Cardiac septum (tissue), 1 donor: ENCODE results near the gene CUEDC1. TPM values are rescaled to one million over a fixed set of nuclear protein-coding genes. Genes with fewer than 3 reads are reported as not detected.
"Not testable (repeated sequence)": the region's sequence is repeated elsewhere in the genome, so short reads cannot be mapped to it uniquely, and the experiment has no call there.

Source experiments
- DNase-seq: peaks from one replicate; pipeline ENCODE4 v3.0.0-alpha.2; 2020; ENCODE audit warnings: low spot score
- intact Hi-C: fragments of 100-400 bp; cut with DNase I; formaldehyde crosslinking; loops from one replicate; pipeline ENCODE4 v1.14.0; 2022
- total RNA-seq: library from RNA; stranded (reverse); fragmentation: NEBNext Ultra II Directional; extraction: Animal tissue kit (Norgen Biotek cat#: 25700); gene quantifications from one replicate; pipeline ENCODE4 v1.2.1, GENCODE V29; 2021
- donor health status: DM: no; HTN: no; CAD: no.

CUEDC1 gene
- total RNA-seq, 1 donor from 2014 or later: 46.6 TPM

DNA sequence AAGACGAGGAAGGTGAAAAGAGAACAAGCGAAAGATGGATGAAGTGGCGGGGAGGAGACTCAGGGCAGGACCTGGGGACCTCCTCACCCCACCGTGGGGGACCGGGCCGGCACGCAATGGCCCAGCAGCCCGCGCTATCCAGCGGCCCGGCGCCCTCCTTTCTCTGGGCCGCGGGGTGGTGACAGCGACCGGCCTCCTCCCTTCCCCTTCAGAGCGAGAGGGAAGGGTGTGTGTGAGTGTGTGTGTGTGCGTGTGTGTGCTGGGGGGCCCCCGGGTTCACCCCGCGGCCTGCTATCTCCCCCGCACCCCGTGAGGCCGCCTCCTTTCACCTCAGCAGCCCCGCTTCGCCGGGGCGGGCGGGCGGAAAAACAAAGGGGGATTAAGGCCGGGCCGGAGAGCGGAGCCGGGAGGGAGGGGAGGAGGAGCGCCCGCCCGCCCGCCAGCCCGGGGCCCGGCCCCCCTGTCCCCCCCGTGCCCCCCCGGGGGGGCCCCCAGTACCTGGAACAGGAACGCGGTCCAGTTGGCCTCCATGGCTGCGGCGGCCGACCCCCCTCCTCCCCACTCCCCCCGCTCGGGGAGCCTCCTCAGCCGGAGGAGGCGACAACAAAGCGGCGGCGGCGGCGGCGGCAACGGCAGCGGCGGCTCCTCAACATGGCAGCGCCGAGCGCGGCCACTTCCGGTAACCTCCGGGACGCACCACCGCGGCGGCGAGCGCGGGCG lies 32.5 kb upstream of the CUEDC1 start, which contains the start of gene VEZF1:
Gene VEZF1, minus strand, starts transcription at position 674 of the 720 bp plus-strand sequence. Its CDS starts 143 bp downstream, at position 531.
- intact Hi-C loops: loop anchor here (1.0 to 2.0 kb wide), 3 partner anchors 33 to 137 kb away; partner anchors contain the start of genes CUEDC1 and MRPS23
- DNase-seq: peak; percentile 89

DNA sequence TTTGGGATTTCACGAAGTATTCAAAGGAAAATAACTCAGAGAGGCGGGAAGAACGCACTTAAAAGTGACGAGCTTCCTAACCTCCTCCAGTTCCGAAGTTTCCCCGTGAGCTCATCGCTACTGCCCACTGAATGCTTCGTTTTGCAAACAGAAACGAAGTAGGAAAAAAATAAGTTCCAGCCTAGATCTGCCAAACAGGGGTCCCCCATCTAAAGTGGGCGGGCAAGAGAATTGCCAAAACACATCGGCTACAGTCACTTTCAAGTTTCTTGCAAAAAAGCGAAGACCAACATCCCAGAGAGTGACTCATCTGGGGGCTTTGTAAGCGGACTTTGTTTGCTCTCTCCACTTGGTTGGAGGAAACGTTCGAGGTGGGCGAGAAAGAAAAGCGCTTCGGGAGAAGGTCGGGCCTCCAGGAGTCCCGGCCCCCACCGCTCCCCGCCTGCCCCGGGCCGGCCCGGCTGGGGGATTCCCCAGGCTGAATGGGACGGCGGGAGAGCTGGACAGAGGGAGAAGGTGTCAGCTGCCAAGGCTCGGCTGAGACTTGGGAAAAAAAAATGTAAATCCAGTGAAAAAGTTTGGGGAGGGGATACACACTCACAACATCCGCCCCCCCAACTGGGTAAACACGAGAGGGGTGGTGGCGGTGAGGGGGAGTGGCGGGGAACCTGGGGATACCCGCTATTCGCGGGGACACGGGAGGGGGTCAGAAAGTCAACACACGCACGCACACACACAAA lies 31.8 kb upstream of the CUEDC1 start:
- no peak for DNase-seq
- intact Hi-C loops: no loop called here

DNA sequence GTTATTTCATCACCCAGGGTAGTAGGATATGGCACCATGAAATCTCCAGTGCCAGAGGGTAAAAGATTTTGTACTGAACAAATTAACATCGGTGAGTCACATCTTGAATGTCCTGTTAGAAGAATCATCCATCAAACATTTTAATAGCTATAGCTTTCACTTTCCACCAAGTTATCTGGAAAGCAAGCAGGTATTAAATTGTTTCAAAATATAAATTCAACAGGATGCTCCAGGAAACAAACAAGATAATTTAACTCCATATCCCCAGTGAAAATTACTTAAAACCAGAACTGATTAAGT lies 30.4 kb upstream of the CUEDC1 start:
- intact Hi-C loops: no loop called here
- DNase-seq: no peak

DNA sequence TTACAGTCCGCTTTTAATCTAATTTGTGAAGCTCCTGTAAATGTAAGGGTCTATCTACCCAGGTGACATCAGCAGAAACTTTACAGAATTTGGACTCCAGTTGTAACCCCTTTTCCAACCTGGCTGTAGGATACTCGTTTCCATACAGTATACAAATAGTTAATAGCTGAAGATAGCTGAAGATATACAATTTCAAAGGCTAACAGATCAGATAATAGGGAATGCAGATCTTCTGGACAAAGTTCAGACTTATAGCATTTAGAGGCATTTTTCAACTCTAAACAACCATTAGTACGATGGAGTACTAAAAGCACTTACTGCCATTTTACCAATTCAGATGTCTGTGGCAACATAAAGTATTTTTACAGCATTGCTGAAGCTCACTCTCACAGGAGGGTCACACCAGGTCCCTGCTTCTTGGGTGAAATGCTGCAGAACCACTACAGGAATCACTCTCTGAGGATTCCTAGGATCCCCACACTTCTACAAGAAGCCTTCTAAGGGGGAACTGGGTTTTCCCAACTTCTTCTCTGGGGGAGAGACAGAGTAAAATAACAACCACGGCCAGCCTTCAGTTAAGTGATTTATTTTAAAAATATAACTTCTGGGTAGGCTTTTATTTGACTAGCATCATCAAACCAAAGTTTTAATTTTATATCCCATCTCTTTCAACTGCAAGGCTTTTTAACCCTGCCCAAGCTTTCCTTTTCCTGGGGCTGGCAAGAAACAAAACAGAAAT lies 29.9 kb upstream of the CUEDC1 start:
- intact Hi-C loops: no loop called here
- DNase-seq: no peak

DNA sequence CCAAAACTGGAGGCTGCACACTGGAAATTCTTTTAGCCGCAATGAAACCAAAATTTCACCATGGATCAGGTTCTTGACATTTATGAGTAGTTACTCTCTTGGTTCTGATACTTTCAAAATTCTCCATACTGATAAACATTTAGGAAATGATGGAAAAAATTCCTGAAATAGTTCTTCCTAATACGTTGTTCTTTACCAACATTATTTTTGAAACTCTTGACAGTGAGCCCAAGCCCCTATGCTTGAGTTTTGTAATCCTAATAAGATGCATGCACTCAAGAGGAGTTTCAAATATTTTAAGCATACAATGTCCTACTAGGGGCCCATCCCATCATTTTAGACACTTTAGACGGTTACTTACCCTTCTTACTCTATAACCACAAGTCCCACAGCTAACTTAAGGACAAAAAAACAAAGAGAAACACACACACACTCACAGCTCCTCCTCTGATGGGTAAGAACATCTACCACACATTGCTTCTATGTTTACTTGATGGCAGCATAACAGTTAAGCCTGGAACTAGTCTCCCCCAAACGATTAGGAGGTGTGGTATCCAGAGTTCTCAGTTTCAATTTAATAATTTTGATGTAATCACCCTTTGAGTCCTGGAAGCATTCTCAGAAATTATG lies 29.2 kb upstream of the CUEDC1 start:
- intact Hi-C loops: no loop called here

DNA sequence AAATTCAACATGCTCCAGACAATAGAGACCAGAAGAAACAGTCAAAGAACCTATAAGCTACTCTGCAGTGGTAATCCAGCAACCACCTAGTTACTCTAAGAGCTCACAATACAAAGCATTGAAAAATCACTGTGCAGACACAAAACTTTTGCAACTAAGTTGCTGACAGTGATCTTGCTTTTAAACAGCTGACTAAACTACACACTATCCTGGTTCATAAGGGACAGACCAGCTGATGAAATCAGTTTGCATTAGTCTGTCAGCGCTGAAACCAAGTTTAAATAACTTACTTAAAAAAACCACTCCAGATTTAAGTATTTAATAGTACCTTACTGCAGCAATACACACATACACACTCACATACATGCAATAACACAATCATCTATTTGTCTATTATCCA lies 28.2 kb upstream of the CUEDC1 start:
- no peak for DNase-seq
- intact Hi-C loops: no loop called here

More for the DNA sequence above, 29.2 kb upstream of the CUEDC1 start:
- no peak for DNase-seq

DNA sequence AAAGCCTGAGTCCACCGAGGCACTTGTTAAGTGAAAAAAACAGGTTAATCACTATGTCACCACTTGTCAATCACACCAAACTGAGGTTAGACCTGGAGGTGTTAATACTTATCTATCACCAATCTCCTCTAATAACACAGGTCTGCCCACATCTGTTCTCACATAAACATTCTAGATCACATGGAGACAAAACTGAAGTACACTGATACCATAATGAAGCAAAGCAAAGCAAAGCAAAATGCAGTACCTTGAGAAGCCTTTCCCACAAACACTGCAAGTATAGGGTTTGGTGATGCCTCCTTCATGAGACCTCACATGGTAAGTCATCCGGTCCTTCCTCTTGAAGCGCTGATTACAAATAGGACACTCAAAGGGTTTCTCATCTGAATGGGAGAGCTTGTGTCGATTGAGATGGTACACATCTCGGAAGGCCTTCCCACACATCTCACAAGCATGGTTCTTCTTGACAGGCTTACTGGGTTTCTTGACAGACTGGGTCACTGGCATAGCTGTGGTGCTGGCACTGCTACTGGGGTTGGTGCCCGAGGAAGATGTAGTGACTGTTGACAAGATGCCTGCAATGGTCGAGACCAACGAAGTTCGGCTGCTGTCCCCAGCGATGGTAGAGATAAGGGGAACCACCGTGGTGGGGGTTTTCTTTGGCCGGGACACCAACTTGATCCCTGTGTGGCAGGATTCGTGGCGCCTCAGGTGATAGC lies 27.4 kb upstream of the CUEDC1 start:
- intact Hi-C loops: no loop called here
- no peak for DNase-seq

DNA sequence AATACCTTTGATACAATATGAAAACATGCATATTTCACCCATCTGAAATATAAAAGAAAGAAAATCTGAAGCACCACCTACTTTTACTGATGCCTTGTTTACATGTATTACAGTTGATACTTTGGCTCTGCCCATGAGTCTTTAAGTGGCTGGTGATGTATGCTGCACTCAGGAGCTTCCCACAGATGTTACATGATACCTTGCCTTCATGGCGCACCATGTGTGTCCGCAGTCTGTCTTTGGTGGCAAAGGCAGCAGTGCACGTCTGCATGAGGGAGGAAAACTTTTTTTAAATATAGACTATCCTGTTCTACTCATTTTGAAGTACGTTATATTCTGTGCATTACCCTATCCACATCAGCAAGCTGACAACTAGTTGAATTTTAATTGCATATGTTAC lies 25.3 kb upstream of the CUEDC1 start:
- intact Hi-C loops: no loop called here
- DNase-seq: no peak

DNA sequence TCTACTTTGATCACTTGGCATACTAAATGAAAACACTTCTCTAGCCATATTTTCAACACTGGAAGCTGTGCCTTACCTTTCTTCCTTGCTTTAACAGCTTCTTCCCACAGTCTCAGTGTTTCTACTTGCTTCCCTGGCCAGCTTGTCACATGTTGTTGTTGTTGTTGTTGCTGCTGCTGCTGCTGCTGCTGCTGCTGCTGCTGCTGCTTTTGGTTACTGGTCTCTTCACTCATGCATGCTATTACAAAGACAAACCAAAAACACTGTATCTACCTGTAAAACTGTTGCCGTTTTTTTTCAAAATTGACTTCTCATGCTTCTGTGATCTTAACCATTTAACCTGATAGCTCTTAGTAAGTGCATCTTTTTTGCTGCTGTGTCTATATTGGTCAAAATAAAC lies 23.9 kb upstream of the CUEDC1 start:
- intact Hi-C loops: no loop called here
- DNase-seq: no peak

DNA sequence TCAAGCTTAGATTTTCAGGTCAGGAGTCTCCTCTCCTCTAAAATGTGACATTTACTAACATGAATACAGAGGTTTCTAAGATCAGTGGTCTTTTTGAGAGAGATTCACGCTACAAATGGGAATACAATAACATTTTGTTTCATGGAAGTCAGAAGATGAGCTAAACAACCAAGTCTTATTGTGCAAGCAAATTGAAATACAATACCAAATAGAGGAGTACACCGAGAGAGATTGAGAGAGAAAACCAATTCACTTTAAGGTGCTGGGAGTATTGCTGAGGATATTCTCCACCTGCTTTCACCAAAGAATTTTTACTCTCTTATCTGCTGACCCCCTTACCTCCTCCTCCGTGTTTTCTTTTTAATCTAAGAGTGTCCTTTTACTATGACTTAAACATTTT lies 21.4 kb upstream of the CUEDC1 start:
- intact Hi-C loops: no loop called here
- no peak for DNase-seq

DNA sequence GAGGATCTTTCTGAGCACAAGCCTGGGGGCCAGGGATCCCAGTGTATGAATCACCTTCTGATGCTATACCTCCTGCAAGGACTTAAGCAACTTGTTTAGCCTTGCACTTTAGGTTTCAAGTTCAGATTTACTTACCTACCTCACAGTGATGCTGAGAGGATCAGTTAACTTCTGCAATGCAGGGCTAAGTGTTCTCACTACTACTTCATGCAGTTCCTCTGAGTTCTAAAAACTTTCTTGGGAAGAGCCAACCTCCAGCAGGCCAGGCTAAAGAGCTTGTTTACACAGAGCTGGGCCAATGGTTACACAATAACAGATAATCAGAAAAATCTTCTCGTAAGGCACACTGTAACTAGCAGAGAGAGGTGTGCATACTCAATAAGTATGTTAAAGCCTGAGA lies 19.8 kb upstream of the CUEDC1 start:
- intact Hi-C loops: no loop called here
- DNase-seq: no peak

DNA sequence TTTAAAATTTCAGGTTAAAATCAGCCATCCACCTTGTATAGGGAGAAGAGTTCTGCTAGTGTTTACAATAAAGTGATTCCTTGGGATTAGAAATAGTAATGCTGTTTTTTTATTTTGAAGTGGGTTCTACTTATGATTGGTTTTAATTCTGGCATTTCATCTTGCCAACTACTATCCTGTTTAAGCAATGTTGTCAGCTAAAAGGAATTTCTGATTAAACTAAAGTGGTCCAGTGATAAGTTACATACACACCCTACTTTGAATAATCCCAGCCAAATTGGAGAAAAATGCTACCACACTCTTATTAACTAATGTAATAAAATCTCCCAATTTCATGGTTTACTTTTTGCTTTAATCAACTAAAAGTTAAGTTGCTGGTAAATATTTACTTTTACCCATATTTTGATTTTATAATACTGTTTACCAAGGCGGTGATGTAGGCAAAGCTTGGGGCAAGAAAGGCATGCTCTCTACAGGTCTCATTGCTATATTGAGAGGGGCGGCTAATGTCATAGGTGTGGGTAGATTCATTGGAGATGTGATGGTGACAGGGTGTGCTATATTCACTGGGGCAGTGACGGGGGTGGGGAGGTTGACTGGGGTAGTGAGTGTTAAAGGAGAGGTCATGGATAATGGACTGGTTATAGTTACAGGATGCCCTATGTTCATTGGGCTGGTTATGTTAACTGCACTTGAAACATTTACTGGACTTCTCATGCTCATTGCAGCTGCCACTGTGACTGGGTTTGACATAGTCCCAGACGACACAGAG lies 19.0 kb upstream of the CUEDC1 start:
- intact Hi-C loops, DNase-seq: not testable (repeated sequence)

DNA sequence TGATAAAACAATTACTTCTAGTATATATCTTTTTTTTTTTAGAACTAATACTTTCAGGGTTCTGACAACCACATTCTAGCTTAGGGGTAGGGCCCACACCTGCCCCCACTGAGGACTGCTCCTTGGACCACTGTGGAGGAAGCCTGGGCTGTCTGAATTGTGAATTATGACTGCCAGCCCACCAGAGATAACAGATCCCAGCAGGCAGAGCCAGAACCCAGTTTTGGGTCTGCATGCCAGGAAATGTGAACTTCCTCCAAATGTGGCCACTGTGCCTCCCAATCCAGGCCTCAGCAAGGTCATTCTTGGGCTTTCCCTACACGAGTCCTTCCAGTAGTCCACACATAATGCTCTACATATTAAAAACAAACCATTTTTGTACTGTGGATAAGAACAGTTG lies 16.9 kb upstream of the CUEDC1 start:
- intact Hi-C loops: no loop called here
- no peak for DNase-seq

DNA sequence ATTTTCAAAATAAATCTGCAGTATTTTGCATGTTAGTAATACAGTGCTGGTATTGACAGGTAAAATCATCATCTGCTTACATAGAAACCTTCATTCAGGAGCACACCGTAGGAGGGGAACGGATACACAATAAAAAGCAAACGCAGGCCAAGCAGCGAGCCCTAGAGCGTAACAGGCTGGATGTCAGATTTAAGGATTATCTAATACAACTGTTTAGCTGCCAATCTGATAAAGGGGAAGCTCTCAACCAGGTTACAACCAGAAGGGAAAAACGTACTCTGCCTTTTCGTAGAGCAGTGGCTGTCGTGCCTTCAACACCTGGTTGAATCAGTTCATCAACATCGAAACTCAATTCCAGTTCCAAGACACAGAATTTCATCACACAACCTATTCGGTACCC lies 16.4 kb upstream of the CUEDC1 start:
- intact Hi-C loops: no loop called here
- no peak for DNase-seq

DNA sequence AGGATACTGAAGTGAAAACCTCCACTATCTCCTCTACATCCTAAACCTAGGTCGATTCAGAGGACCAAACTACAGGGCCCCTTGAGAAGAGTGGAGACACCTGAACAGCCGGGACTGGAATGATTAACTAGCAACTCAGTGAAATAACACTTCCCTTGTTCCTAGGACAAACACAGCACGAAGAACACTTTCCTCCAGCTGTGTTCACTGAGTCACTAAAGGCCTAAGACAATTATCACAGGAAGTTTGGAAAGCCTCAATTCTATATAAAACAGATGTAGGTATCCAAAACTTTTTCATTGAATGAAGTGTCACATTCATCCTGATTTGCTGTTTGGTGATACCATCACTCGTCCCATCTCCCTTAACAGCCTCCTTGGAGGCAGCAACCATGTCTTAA lies 15.5 kb upstream of the CUEDC1 start:
- intact Hi-C loops: no loop called here
- no peak for DNase-seq

DNA sequence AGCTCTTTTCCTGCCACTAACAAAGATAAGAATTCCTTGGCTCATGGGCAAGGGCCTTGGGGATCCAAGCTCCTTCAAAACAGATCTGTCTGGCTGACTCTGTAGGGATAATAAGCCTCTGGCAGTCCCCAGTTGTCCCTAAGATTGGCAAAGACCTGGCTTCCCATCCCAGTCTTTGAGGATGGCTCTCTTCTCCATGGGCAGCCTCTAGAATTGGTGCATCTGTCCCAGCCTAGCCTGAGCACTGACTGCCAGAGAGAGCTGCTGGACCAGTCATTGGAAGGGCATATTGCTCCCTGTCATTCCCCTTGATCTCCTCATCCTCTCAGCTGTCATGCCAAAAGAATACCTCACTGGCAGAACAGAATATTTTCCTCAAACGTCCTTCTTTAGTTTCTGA lies 13.2 kb upstream of the CUEDC1 start:
- intact Hi-C loops: no loop called here
- DNase-seq: no peak

DNA sequence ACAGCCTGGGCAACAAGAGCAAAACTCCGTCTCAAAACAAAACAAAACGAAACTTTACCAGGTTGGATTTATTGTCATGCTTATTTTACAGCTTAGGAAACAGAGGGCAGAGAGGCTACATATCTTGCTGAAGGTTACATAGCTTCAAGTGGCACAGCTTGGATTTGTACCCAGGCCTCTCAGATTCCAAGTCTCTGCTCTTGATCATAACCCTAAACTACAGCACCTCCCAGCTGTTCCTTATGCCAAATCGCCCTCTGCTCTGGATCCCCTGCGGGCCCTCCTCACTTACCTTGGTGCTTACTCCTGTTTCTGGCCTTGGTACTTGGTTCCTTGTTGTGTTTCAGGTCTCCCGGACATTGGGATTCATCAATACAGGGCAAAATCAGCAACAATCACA lies 11.7 kb upstream of the CUEDC1 start:
- intact Hi-C loops: no loop called here
- DNase-seq: no peak

DNA sequence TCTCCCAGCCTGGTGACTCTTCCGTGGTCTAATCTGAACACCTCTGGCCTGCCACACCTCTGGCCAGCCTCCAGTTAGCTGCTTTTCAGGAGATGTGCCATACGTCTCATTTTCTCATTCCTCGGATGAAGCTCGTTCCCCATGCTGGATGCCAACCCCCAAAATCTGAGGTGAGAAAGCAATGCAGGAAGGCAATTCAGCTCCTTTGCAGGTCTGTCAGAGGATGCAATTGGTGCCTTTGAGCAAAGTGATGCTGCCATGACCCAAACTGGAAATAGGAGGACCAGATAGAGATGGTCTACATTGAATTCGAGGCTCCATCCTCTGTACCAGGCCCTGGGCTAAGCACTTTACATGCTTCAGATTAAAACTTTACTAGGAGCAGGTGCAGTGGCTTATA lies 11.0 kb upstream of the CUEDC1 start:
- intact Hi-C loops: no loop called here
- DNase-seq: no peak
